Skeletal muscle cell (primary cell): Measurements from ENCODE around the gene NR0B2.
"Not testable (repeated sequence)": the region's sequence is repeated elsewhere in the genome, so short reads cannot be mapped to it uniquely, and the experiment has no call there.

ENCODE experiments used
- DNase-seq: peaks from one replicate; pipeline ENCODE4 v3.0.0-alpha.2; 2010; ENCODE audit warnings: low read depth
- H3K4me3 ChIP-seq: 2 replicates; pipeline ENCODE4 v1.5.1; 2011; ENCODE audit warnings: low read depth, mild to moderate bottlenecking, control low read depth, low read length, moderate library complexity

The NR0B2 gene, protein sequence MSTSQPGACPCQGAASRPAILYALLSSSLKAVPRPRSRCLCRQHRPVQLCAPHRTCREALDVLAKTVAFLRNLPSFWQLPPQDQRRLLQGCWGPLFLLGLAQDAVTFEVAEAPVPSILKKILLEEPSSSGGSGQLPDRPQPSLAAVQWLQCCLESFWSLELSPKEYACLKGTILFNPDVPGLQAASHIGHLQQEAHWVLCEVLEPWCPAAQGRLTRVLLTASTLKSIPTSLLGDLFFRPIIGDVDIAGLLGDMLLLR

DNA sequence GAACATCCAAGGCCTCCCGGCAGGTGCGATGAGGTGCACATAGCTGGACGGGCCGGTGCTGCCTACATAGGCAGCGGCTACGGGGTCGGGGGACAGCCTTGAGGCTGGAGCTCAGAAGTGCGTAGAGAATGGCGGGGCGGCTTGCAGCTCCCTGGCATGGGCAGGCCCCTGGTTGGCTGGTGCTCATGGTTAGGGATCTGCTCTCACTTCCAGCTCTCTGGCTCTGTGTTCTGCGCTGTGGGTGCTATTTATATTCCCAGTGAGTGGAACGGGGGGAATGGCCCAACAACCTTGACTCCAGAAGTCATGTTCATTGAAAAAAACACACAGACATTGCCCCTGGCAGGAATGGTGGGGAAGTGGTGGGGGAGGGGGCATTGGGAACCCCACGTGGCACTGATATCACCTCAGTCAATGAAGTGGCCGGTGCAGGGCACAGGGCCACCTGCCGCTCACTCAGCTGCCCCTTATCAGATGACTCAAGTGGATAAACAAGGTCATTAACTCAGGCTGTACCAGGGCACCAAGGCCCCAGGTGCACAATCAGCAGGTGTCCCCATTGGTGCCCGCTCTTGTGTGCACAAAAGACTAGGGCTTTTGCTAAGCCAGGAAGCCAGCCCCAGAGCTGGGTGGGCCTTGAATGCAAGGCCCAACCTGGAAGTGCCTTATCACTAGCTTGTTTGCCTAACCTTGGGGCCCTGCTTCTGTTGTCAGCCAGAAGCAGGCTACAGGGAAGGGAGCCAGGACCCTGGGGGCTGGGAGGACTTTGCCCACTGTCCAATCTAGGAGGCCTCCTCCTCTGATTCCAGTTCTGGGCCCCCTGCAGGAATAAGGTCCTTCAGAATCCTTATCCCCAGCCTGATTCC, at the start of gene NR0B2:
Gene NR0B2 (minus strand): TSS at position 222 of the 866 bp plus-strand sequence. CDS start 35 bp downstream, at position 187.
- no peak for DNase-seq
- no peak within 1 kb of the TSS for H3K4me3 ChIP-seq

DNA sequence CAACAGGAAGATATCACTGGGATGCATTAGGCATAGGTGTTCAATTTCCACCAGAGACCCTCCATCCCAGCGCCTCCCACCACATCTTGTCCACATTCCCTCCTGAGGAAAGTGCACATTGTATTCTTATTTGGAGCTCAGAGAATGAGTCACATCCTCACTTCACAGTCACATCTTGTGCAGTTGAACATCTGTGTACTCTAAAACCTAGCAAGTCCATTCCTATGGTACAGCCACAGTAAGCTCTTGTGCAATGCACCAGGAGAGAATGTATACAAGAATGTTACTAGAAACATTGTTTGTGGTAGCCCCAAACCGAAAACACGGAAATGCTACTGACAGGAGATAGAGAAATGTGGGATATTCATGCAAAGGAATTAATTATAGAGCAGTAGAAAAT, 48.1 kb upstream of the NR0B2 start:
- no peak overlapping the region for H3K4me3 ChIP-seq
- DNase-seq = peak; percentile 90

GRCh38 chr1:26960625-26960966, 46.8 kb upstream of the NR0B2 start:
- H3K4me3 ChIP-seq = peak overlapping the region; percentile 34
- no peak for DNase-seq

DNA sequence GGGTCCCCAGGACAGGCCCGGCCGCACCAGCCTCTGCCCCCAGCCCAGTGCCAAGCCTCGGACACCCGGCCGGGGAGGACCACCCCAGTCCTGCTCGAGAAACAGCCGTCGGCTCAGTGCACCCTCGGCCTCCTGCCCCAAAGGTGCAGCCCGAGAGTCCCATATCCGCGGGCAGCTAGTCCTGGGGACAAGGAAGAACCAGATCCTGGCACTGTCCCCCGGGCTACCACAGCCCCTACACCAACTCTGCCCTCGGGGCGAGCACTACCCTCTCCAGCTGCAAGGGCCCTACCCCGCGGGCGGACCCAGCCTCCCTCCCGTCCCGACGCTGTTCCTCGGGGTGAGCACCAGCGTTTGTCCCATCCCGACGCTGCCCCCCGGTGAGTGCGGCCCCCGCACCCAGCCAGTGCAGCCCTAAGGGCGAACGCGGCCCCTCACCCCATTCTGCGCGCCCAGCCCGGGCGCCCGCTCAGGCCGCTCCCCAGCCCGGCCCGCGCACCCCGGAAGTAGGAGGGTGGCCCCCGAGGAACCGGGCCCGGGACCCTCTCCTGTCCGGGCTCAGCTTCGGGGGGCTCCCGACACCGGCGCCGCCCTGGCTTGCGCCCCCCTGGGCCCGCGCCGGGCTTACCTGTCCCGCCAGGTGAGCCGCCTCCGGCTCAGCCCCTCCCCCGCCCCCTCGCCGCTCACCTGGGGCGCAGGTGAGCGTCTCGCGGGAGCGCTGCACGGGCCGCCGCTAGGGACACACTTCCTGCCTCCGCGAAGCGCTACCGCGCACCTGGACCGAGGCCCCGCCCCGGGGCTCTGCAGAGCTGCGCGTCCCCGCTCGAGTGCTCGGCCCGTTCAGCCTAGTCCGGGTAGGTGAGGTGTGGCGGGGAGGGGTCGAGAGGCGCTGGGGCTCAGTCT, 46.2 kb upstream of the NR0B2 start, which contains the start of gene KDF1:
Gene KDF1 (minus strand): TSS at position 747 of the 903 bp plus-strand sequence. CDS start 8,088 bp downstream, outside the sequence.
- H3K4me3 ChIP-seq = peak within 1 kb of the TSS; percentile 34
- DNase-seq = no peak

- H3K4me3 ChIP-seq = no peak overlapping the region
- no peak for DNase-seq
Observed at GRCh38 chr1:26959270-26959669, 45.5 kb upstream of the NR0B2 start.

GRCh38 chr1:26957306-26957705, 43.5 kb upstream of the NR0B2 start:
- no peak for DNase-seq
- no peak overlapping the region for H3K4me3 ChIP-seq

- no peak for DNase-seq
- no peak overlapping the region for H3K4me3 ChIP-seq
Observed at GRCh38 chr1:26956321-26956720, 42.5 kb upstream of the NR0B2 start.

- no peak overlapping the region for H3K4me3 ChIP-seq
- no peak for DNase-seq
Observed at GRCh38 chr1:26953374-26953773, 39.6 kb upstream of the NR0B2 start.

DNA sequence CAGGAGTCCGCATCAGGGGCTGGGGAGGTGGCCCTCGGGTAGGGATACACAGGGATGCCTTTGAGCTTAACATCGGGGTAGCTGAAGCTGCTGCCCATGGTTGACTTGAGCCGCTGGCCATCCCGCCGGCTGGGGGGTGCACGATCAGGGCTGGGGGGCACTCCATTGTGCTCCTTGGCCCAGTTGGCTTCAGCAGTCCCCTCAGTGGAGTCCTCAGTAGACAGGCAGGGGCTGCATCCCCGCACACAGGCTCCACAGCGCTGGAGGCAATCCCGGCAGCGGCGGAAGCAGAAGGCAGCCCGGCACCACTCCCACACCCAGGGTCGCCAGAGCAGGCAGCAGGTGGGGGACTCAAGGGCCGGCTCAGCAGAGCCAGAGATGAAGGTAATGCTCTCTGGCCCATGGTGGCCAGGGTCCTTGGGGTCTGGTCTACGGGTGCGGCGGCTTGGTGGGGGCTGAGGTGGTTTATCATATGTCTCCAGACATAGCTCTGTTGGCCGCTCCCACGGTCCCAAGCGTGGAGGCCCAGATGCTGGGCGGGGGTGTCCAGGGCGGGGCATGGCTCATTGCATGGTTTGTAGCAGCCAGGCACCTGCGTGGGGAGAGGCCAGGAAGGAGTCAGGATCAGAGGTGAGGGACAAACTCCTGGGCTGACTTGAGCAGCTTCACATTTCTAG, 38.2 kb upstream of the NR0B2 start:
- no peak overlapping the region for H3K4me3 ChIP-seq
- no peak for DNase-seq

DNA sequence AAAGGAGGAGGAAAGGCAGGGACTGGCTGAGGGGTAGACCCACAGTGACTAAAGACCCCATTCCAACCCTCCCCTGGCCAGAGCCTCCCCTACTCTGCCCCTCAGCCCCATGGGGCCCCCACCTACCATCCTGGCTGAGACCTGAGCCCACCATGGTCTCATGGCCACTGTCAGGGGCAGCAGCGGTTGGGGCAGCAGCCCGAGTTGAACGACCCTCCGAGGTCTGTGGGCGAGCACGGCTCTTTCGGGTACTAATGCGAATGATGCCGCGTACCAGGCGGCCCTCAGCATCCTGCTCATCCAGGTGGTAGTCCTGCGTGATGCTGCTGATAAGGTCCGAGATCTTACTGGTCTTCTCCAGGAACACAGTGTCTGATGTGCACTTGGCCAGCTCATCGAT, 37.4 kb upstream of the NR0B2 start:
- no peak overlapping the region for H3K4me3 ChIP-seq
- no peak for DNase-seq

- no peak for DNase-seq
- H3K4me3 ChIP-seq = no peak overlapping the region
Observed at GRCh38 chr1:26950602-26951001, 36.8 kb upstream of the NR0B2 start.

GRCh38 chr1:26949926-26950319, 36.1 kb upstream of the NR0B2 start:
- DNase-seq = no peak

GRCh38 chr1:26949266-26949925, 35.6 kb upstream of the NR0B2 start:
- DNase-seq = no peak

More at GRCh38 chr1:26949926-26950319, 36.1 kb upstream of the NR0B2 start:
- no peak overlapping the region for H3K4me3 ChIP-seq

DNA sequence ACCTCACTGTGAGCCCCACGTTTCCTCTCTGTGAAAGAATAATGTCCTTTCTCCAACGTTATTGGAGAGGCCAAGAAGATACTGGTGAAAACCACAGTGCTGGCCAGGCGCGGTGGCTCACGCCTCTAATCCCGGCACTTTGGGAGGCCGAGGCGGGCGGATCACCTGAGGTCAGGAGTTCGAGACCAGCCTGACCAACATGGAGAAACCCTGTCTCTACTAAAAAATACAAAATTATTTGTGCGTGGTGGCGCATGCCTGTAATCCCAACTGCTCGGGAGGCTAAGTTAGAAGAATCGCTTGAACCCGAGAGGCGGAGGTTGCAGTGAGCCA, 34.9 kb upstream of the NR0B2 start:
- H3K4me3 ChIP-seq, DNase-seq: not testable (repeated sequence)

More at GRCh38 chr1:26949266-26949925, 35.6 kb upstream of the NR0B2 start:
- no peak overlapping the region for H3K4me3 ChIP-seq

GRCh38 chr1:26946270-26946669, 32.5 kb upstream of the NR0B2 start:
- DNase-seq = no peak
- H3K4me3 ChIP-seq = no peak overlapping the region

GRCh38 chr1:26945728-26946127, 32.0 kb upstream of the NR0B2 start:
- DNase-seq = no peak
- H3K4me3 ChIP-seq = no peak overlapping the region

GRCh38 chr1:26945138-26945537, 31.4 kb upstream of the NR0B2 start:
- H3K4me3 ChIP-seq = no peak overlapping the region

DNA sequence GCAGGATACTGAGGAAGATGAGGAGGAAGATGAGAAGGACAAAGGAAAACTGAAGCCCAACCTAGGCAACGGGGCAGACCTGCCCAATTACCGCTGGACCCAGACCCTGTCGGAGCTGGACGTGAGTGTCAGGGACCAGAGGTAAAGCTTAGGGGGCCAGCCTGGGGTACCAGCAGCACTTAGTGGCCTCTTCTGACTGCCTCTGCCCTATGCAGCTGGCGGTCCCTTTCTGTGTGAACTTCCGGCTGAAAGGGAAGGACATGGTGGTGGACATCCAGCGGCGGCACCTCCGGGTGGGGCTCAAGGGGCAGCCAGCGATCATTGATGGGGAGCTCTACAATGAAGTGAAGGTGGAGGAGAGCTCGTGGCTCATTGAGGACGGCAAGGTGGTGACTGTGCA, 28.9 kb upstream of the NR0B2 start:
- H3K4me3 ChIP-seq = no peak overlapping the region
- no peak for DNase-seq

More at GRCh38 chr1:26945138-26945537, 31.4 kb upstream of the NR0B2 start:
- DNase-seq = no peak

GRCh38 chr1:26941311-26941710, 27.5 kb upstream of the NR0B2 start:
- DNase-seq = no peak
- H3K4me3 ChIP-seq = no peak overlapping the region
